Right lobe of liver (tissue), 6 donors: Measurements from ENCODE around the gene ATM. TPM values are rescaled to one million over a fixed set of nuclear protein-coding genes. Genes with fewer than 3 reads are reported as not detected.
"Not testable (repeated sequence)": the region's sequence is repeated elsewhere in the genome, so short reads cannot be mapped to it uniquely, and the experiment has no call there.

Experiments used
- ATAC-seq, 4 donors: fragments of 200-7000 bp; cut with Tn5 transposase; one replicate each; pipeline ENCODE4 v1.9.1; 2020; ENCODE audit warnings: mild to moderate bottlenecking in 4 of 4, moderate library complexity in 4 of 4
- DNase-seq, 3 donors: peaks; one replicate each; pipeline ENCODE4 v3.0.0-alpha.2; 2020
- H3K27ac ChIP-seq, 3 donors: fragments of 200-600 bp; one replicate each; pipeline ENCODE4 v1.8.0; 2022
- H3K27me3 ChIP-seq, 2 donors: fragments of 200-600 bp; one replicate each; pipeline ENCODE4 v1.8.0; 2022
- H3K36me3 ChIP-seq, 4 donors: fragments of 200-600 bp; sonication (generic) in 1 of 4; one replicate each; pipeline versions ENCODE4 v1.5.1 to v1.8.0; 2017 to 2022; ENCODE audit warnings: control low read depth in 1 of 4
- H3K4me1 ChIP-seq, 4 donors: fragments of 200-600 bp; sonication (generic) in 1 of 4; one replicate each; pipeline versions ENCODE4 v1.5.1 to v1.8.0; 2017 to 2022; ENCODE audit warnings: control low read depth in 1 of 4
- H3K4me3 ChIP-seq, 3 donors: fragments of 200-600 bp; one replicate each; pipeline ENCODE4 v1.8.0; 2022
- H3K9me3 ChIP-seq, 4 donors: fragments of 200-600 bp; sonication (generic) in 1 of 4; one replicate each; pipeline versions ENCODE4 v1.5.1 to v1.8.0; 2017 to 2022; ENCODE audit warnings: control low read depth in 1 of 4
- CTCF ChIP-seq, 4 donors: fragments of 200-600 bp in 3 of 4; fragments of 450-650 bp in 1 of 4; IDR thresholded peaks; one replicate each; pipeline versions ENCODE4 v1.5.1 to v1.8.0; 2016 to 2022; ENCODE audit warnings: antibody characterized with exemption in 4 of 4, mild to moderate bottlenecking in 2 of 4
- POLR2A ChIP-seq: fragments of 450-650 bp; IDR thresholded peaks from one replicate; pipeline ENCODE4 v1.6.1; 2017; ENCODE audit warnings: antibody characterized with exemption, mild to moderate bottlenecking
- WGBS: methylation state at CpG from one replicate; pipeline ENCODE4 v1.1.6; 2018; ENCODE audit warnings: low coverage, low lambda C conversion rate; ENCODE audit not compliant: insufficient coverage; ENCODE audit errors: missing lambda C conversion rate; 5-methylcytosine and 5-hydroxymethylcytosine counted together
- intact Hi-C, 2 donors: fragments of 100-400 bp; cut with DNase I; formaldehyde crosslinking; loops; one replicate each; pipeline versions ENCODE4 v1.11.2 to v1.14.1; 2022
- total RNA-seq, 6 experiments: library from RNA; depleted of rRNA in 2 of 6; stranded (reverse); fragments of >200 nt in 2 of 6; fragmentation: NEBNext Ultra II Directional in 3 of 6; extraction: Animal tissue kit (Norgen Biotek cat#: 25700) in 3 of 6; gene quantifications; one replicate each; pipeline versions ENCODE4 v1.1.0 to v1.2.4, GENCODE V29; 2016 to 2023
- donor health status: DM: no; HTN: yes; CAD: no.
- donor health status: DM: no; HTN: no; CAD: no.
- donor health status: DM: no; HTN: no; CAD: no.
- donor health status: DM: no; HTN: yes; CAD: no.
- donor health status: DM: no; HTN: yes; CAD: no.

The ATM gene
- total RNA-seq, 6 experiments from 2014 or later = 24.9 to 47.1 (median 32.4) TPM

GRCh38 chr11:108393046-108393445 lies 170.2 kb downstream of the ATM start:
- H3K36me3 ChIP-seq = no peaks in the 10 kb centered on the region
- TF ChIP-seq POLR2A = no peak
- no peak for TF ChIP-seq CTCF (IDR thresholded peaks at IDR 0.05)
- no peaks in the 10 kb centered on the region for H3K9me3 ChIP-seq
- ATAC-seq (no peak), DNase-seq (no peak)
- H3K4me1 ChIP-seq = no peaks in the 10 kb centered on the region
- no peak overlapping the region for H3K27ac ChIP-seq
- H3K27me3 ChIP-seq = no peaks in the 10 kb centered on the region
- WGBS = 24% methylated on average over 1 of the region's 1 CpG
- intact Hi-C loops = no loop called here
- no peak overlapping the region for H3K4me3 ChIP-seq

GRCh38 chr11:108394744-108395284 lies 171.9 kb downstream of the ATM start:
- H3K4me3 ChIP-seq = no peak overlapping the region
- H3K27me3 ChIP-seq = no peaks in the 10 kb centered on the region
- ATAC-seq = no peak
- no peak overlapping the region for H3K27ac ChIP-seq
- TF ChIP-seq POLR2A = no peak
- TF ChIP-seq CTCF (IDR thresholded peaks at IDR 0.05) = no peak
- no peaks in the 10 kb centered on the region for H3K4me1 ChIP-seq
- H3K9me3 ChIP-seq = no peaks in the 10 kb centered on the region
- no peak for DNase-seq
- no peaks in the 10 kb centered on the region for H3K36me3 ChIP-seq
- intact Hi-C loops = no loop called here
- 92% methylated on average over 4 of the region's 4 CpGs for WGBS

- H3K36me3 ChIP-seq, DNase-seq, H3K9me3 ChIP-seq, ATAC-seq, H3K4me1 ChIP-seq, H3K27ac ChIP-seq, H3K27me3 ChIP-seq, H3K4me3 ChIP-seq, intact Hi-C loops: not testable (repeated sequence)
- 91% methylated on average over 5 of the region's 6 CpGs for WGBS
These were observed 173.8 kb downstream of the ATM start for GRCh38 chr11:108396672-108397071.

DNA sequence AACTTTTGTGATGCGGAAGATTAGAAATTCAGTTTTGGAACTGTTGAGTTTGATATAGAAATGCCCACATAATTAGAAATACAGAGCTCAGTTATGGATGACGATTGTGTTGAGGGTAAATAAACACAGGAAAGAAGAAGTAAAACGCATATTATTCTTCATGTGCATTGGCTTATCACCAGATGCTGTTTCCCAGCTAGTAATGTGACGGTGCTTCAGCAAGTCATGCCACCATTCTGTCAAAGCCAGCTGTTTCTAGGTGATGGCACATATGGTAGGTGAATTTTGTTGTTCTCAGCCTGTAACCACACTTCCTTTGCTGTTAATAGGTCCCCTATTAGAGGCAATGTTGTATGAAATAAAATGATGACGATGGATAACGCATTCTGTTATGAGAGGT lies 175.6 kb downstream of the ATM start:
- no peaks in the 10 kb centered on the region for H3K4me1 ChIP-seq
- no peaks in the 10 kb centered on the region for H3K36me3 ChIP-seq
- H3K27ac ChIP-seq = no peak overlapping the region
- intact Hi-C loops = no loop called here
- no peaks in the 10 kb centered on the region for H3K27me3 ChIP-seq
- no peaks in the 10 kb centered on the region for H3K9me3 ChIP-seq
- 75% methylated on average over 5 of the region's 6 CpGs for WGBS
- TF ChIP-seq CTCF (IDR thresholded peaks at IDR 0.05) = no peak
- ATAC-seq = no peak
- H3K4me3 ChIP-seq = no peak overlapping the region
- no peak for DNase-seq

- H3K4me3 ChIP-seq = no peak overlapping the region
- no peaks in the 10 kb centered on the region for H3K4me1 ChIP-seq
- ATAC-seq (no peak), DNase-seq (no peak)
- intact Hi-C loops = no loop called here
- H3K9me3 ChIP-seq = no peaks in the 10 kb centered on the region
- no peaks in the 10 kb centered on the region for H3K27me3 ChIP-seq
- H3K27ac ChIP-seq = no peak overlapping the region
- TF ChIP-seq CTCF (IDR thresholded peaks at IDR 0.05) (no peak), POLR2A (no peak)
- H3K36me3 ChIP-seq = no peaks in the 10 kb centered on the region
- WGBS = 86% methylated on average over 1 of the region's 1 CpG
These were observed 179.4 kb downstream of the ATM start for GRCh38 chr11:108402241-108402640.
